Measurements from ENCODE around the gene LPAR1.

DNA sequence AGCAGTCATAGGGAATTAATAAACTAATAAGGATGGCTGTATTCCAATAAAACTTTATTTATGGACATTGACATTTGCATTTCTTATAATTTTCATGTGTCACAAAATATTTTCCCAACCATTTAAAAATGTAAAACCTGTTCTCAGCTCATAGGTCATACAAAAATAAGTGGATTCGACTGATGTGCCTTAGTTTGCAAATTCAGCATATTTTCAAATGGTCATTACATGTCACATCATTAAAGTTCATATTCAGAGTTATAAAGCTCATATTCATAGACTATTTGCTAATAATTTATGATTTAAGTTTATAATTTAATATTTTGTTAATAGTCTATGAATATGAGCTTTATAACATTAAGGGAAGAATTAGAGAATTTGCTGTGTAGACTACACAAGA, 166.5 kb downstream of the LPAR1 start:
- no peak for TF ChIP-seq SNAI2 (CRISPR knock-in tag; IDR thresholded peaks at IDR 0.05)
- TF ChIP-seq CSDC2 (CRISPR knock-in tag; IDR thresholded peaks at IDR 0.05), result no peak
- no peak for TF ChIP-seq ESRRG (CRISPR knock-in tag; IDR thresholded peaks at IDR 0.05)
- TF ChIP-seq, protein P1, sequence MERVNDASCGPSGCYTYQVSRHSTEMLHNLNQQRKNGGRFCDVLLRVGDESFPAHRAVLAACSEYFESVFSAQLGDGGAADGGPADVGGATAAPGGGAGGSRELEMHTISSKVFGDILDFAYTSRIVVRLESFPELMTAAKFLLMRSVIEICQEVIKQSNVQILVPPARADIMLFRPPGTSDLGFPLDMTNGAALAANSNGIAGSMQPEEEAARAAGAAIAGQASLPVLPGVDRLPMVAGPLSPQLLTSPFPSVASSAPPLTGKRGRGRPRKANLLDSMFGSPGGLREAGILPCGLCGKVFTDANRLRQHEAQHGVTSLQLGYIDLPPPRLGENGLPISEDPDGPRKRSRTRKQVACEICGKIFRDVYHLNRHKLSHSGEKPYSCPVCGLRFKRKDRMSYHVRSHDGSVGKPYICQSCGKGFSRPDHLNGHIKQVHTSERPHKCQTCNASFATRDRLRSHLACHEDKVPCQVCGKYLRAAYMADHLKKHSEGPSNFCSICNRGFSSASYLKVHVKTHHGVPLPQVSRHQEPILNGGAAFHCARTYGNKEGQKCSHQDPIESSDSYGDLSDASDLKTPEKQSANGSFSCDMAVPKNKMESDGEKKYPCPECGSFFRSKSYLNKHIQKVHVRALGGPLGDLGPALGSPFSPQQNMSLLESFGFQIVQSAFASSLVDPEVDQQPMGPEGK (CRISPR knock-in tag; IDR thresholded peaks at IDR 0.05; ENCODE audit: borderline replicate concordance), result no peak
- no peak for TF ChIP-seq RARB (CRISPR knock-in tag; IDR thresholded peaks at IDR 0.05)
- TF ChIP-seq, protein P2, sequence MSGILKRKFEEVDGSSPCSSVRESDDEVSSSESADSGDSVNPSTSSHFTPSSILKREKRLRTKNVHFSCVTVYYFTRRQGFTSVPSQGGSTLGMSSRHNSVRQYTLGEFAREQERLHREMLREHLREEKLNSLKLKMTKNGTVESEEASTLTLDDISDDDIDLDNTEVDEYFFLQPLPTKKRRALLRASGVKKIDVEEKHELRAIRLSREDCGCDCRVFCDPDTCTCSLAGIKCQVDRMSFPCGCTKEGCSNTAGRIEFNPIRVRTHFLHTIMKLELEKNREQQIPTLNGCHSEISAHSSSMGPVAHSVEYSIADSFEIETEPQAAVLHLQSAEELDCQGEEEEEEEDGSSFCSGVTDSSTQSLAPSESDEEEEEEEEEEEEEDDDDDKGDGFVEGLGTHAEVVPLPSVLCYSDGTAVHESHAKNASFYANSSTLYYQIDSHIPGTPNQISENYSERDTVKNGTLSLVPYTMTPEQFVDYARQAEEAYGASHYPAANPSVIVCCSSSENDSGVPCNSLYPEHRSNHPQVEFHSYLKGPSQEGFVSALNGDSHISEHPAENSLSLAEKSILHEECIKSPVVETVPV (CRISPR knock-in tag; IDR thresholded peaks at IDR 0.05), result no peak
- no peak for TF ChIP-seq ZNF8 (CRISPR knock-in tag; IDR thresholded peaks at IDR 0.05)
- no peak for TF ChIP-seq TOX (CRISPR knock-in tag; IDR thresholded peaks at IDR 0.05; ENCODE audit: borderline replicate concordance)
- no peak for TF ChIP-seq ZNF70 (CRISPR knock-in tag; IDR thresholded peaks at IDR 0.05)
- no peak for TF ChIP-seq BACH2 (CRISPR knock-in tag; IDR thresholded peaks at IDR 0.05; ENCODE audit: borderline replicate concordance)
